Measurements from ENCODE around the gene STK32B.
"Not testable (repeated sequence)": the region's sequence is repeated elsewhere in the genome, so short reads cannot be mapped to it uniquely, and the experiment has no call there.

STK32B gene

GRCh38 chr4:5412751-5413150 is 361.5 kb downstream of the STK32B start:
- no peak for ATAC-seq (ENCODE audit: low read depth)
- no peak for DNase-seq (ENCODE audit: low spot score in 2 of 2)

GRCh38 chr4:5416637-5417036 is 365.4 kb downstream of the STK32B start:
- no peak overlapping the region for H3K4me3 Mint-ChIP-seq
- no peak overlapping the region for H3K27ac Mint-ChIP-seq

More at GRCh38 chr4:5412751-5413150, 361.5 kb downstream of the STK32B start:
- Mint-ChIP-seq H3K27me3 (no peaks in the 10 kb centered on the region), H3K27ac (no peak overlapping the region), H3K4me3 (no peak overlapping the region), H3K4me1 (peaks cover 2% of the 10 kb centered on the region), H3K36me3 (no peaks in the 10 kb centered on the region), H3K9me3 (peaks cover 5% of the 10 kb centered on the region)

GRCh38 chr4:5420266-5420665 is 369.0 kb downstream of the STK32B start:
- no peak for DNase-seq (ENCODE audit: low spot score in 2 of 2)
- peaks cover 7% of the 10 kb centered on the region for H3K9me3 Mint-ChIP-seq
- no peak overlapping the region for H3K27ac Mint-ChIP-seq
- H3K4me3 Mint-ChIP-seq = no peak overlapping the region
- H3K36me3 Mint-ChIP-seq = no peaks in the 10 kb centered on the region
- peaks cover 2% of the 10 kb centered on the region for H3K4me1 Mint-ChIP-seq
- H3K27me3 Mint-ChIP-seq = no peaks in the 10 kb centered on the region
- ATAC-seq (ENCODE audit: low read depth) = no peak

More at GRCh38 chr4:5416637-5417036, 365.4 kb downstream of the STK32B start:
- Mint-ChIP-seq H3K27me3 (no peaks in the 10 kb centered on the region), H3K4me1 (peaks cover 2% of the 10 kb centered on the region), H3K36me3 (no peaks in the 10 kb centered on the region), H3K9me3 (peaks cover 7% of the 10 kb centered on the region)
- DNase-seq (ENCODE audit: low spot score in 2 of 2) (no peak), ATAC-seq (ENCODE audit: low read depth) (no peak)

GRCh38 chr4:5421416-5421815 is 370.1 kb downstream of the STK32B start:
- Mint-ChIP-seq H3K4me3 (no peak overlapping the region), H3K4me1 (no peaks in the 10 kb centered on the region), H3K9me3 (peaks cover 5% of the 10 kb centered on the region), H3K27me3 (no peaks in the 10 kb centered on the region), H3K27ac (no peak overlapping the region), H3K36me3 (no peaks in the 10 kb centered on the region)
- DNase-seq (ENCODE audit: low spot score in 2 of 2) (no peak), ATAC-seq (ENCODE audit: low read depth) (no peak)

- no peak overlapping the region for H3K27ac Mint-ChIP-seq
- peaks cover 4% of the 10 kb centered on the region for H3K9me3 Mint-ChIP-seq
- DNase-seq (ENCODE audit: low spot score in 2 of 2) = no peak
- no peaks in the 10 kb centered on the region for H3K36me3 Mint-ChIP-seq
- H3K27me3 Mint-ChIP-seq = no peaks in the 10 kb centered on the region
- H3K4me1 Mint-ChIP-seq = no peaks in the 10 kb centered on the region
- H3K4me3 Mint-ChIP-seq = no peak overlapping the region
- ATAC-seq (ENCODE audit: low read depth) = no peak
These were observed 370.9 kb downstream of the STK32B start for GRCh38 chr4:5422195-5422594.

- no peaks in the 10 kb centered on the region for H3K36me3 Mint-ChIP-seq
- H3K4me3 Mint-ChIP-seq = no peak overlapping the region
- ATAC-seq (ENCODE audit: low read depth) = no peak
These were observed 372.4 kb downstream of the STK32B start for GRCh38 chr4:5423670-5424069.

GRCh38 chr4:5424211-5424610 is 372.9 kb downstream of the STK32B start:
- no peak for DNase-seq (ENCODE audit: low spot score in 2 of 2)
- no peaks in the 10 kb centered on the region for H3K4me1 Mint-ChIP-seq
- H3K9me3 Mint-ChIP-seq = peaks cover under 1% of the 10 kb centered on the region
- no peak overlapping the region for H3K27ac Mint-ChIP-seq
- no peak for ATAC-seq (ENCODE audit: low read depth)
- H3K4me3 Mint-ChIP-seq = no peak overlapping the region
- no peaks in the 10 kb centered on the region for H3K36me3 Mint-ChIP-seq
- no peaks in the 10 kb centered on the region for H3K27me3 Mint-ChIP-seq

More at GRCh38 chr4:5423670-5424069, 372.4 kb downstream of the STK32B start:
- no peak for DNase-seq (ENCODE audit: low spot score in 2 of 2)
- Mint-ChIP-seq H3K27me3 (no peaks in the 10 kb centered on the region), H3K9me3 (no peaks in the 10 kb centered on the region), H3K4me1 (no peaks in the 10 kb centered on the region), H3K27ac (no peak overlapping the region)

- Mint-ChIP-seq H3K36me3 (no peaks in the 10 kb centered on the region), H3K9me3 (peaks cover 3% of the 10 kb centered on the region)
- ATAC-seq (ENCODE audit: low read depth) = no peak
These were observed 373.6 kb downstream of the STK32B start for GRCh38 chr4:5424901-5425300.

GRCh38 chr4:5429747-5430146 is 378.5 kb downstream of the STK32B start:
- ATAC-seq (ENCODE audit: low read depth) = no peak
- no peak overlapping the region for H3K4me3 Mint-ChIP-seq
- peaks cover 3% of the 10 kb centered on the region for H3K27me3 Mint-ChIP-seq
- H3K36me3 Mint-ChIP-seq = no peaks in the 10 kb centered on the region
- peaks cover 10% of the 10 kb centered on the region for H3K9me3 Mint-ChIP-seq
- no peaks in the 10 kb centered on the region for H3K4me1 Mint-ChIP-seq
- H3K27ac Mint-ChIP-seq = no peak overlapping the region
- DNase-seq (ENCODE audit: low spot score in 2 of 2) = no peak

More at GRCh38 chr4:5424901-5425300, 373.6 kb downstream of the STK32B start:
- Mint-ChIP-seq H3K4me3 (no peak overlapping the region), H3K4me1 (no peaks in the 10 kb centered on the region), H3K27me3 (no peaks in the 10 kb centered on the region), H3K27ac (no peak overlapping the region)
- DNase-seq (ENCODE audit: low spot score in 2 of 2) = no peak

- Mint-ChIP-seq H3K4me3 (no peak overlapping the region), H3K27me3 (peaks cover 3% of the 10 kb centered on the region), H3K4me1 (no peaks in the 10 kb centered on the region), H3K36me3 (no peaks in the 10 kb centered on the region), H3K9me3 (peaks cover 12% of the 10 kb centered on the region), H3K27ac (no peak overlapping the region)
- DNase-seq (ENCODE audit: low spot score in 2 of 2) (no peak), ATAC-seq (ENCODE audit: low read depth) (no peak)
These were observed 381.9 kb downstream of the STK32B start for GRCh38 chr4:5433196-5433595.

- no peak for DNase-seq (ENCODE audit: low spot score in 2 of 2)
- Mint-ChIP-seq H3K27me3 (peaks cover 3% of the 10 kb centered on the region), H3K9me3 (peaks cover 9% of the 10 kb centered on the region), H3K4me3 (no peak overlapping the region), H3K27ac (no peak overlapping the region), H3K36me3 (no peaks in the 10 kb centered on the region), H3K4me1 (no peaks in the 10 kb centered on the region)
- no peak for ATAC-seq (ENCODE audit: low read depth)
These were observed 383.9 kb downstream of the STK32B start for GRCh38 chr4:5435201-5435600.

- Mint-ChIP-seq H3K27me3 (peaks cover 3% of the 10 kb centered on the region), H3K27ac (no peak overlapping the region), H3K4me3 (no peak overlapping the region), H3K9me3 (peaks cover 6% of the 10 kb centered on the region), H3K36me3 (no peaks in the 10 kb centered on the region), H3K4me1 (no peaks in the 10 kb centered on the region)
- DNase-seq (ENCODE audit: low spot score in 2 of 2) (no peak), ATAC-seq (ENCODE audit: low read depth) (no peak)
These were observed 384.5 kb downstream of the STK32B start for GRCh38 chr4:5435823-5436222.

GRCh38 chr4:5443976-5444802 is 392.9 kb downstream of the STK32B start:
- H3K27me3 Mint-ChIP-seq; ATAC-seq (ENCODE audit: low read depth); H3K9me3 Mint-ChIP-seq; DNase-seq (ENCODE audit: low spot score in 2 of 2); H3K4me1 Mint-ChIP-seq; H3K27ac Mint-ChIP-seq; H3K36me3 Mint-ChIP-seq; H3K4me3 Mint-ChIP-seq: not testable (repeated sequence)

GRCh38 chr4:5444918-5445517 is 393.7 kb downstream of the STK32B start:
- no peaks in the 10 kb centered on the region for H3K9me3 Mint-ChIP-seq
- H3K4me1 Mint-ChIP-seq = no peaks in the 10 kb centered on the region
- H3K4me3 Mint-ChIP-seq = no peak overlapping the region
- H3K27ac Mint-ChIP-seq = no peak overlapping the region
- H3K36me3 Mint-ChIP-seq = no peaks in the 10 kb centered on the region
- H3K27me3 Mint-ChIP-seq = no peaks in the 10 kb centered on the region
- ATAC-seq (ENCODE audit: low read depth) = no peak
- DNase-seq (ENCODE audit: low spot score in 2 of 2) = no peak

All from memory B cell (primary cell).